ENCODE measurements around the gene LMTK3. TPM values are rescaled to one million over a fixed set of nuclear protein-coding genes. Genes with fewer than 3 reads are reported as not detected.
"Not testable (repeated sequence)": the region's sequence is repeated elsewhere in the genome, so short reads cannot be mapped to it uniquely, and the experiment has no call there.

The LMTK3 gene
- total and polyA plus RNA-seq, 7 experiments from 2014 or later: 0.03 to 21.4 (median 16.6) TPM; not detected in 1

DNA sequence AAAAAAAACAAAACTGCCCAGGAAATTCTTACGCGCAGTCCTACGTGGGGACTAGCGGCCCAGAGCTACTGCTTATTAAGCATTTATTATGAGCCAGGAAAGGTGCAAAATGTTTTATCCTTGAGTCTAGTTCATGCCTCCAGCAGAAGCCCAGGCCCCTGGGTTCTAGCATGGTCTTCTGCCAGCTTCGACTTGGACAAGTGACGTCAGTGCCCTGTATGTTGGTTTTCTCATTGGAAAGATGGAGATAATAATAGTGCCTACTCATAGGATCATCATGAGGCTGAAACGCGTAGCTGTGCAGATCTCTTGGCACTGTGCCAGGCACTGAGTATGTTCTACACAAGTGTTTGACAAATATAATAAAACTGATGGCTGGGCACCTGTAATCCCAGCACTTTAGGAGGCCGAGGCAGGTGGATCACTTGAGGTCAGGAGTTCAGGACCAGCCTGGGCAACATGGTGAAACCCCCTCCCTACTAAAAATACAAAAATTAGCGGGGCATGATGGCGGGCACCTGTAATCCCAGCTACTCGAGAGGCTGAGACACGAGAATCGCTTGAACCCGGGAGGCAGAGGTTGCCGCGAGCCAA, 28.0 kb upstream of the LMTK3 start:
- H3K36me3 ChIP-seq (ENCODE audit: control insufficient read depth in 2 of 3, insufficient read depth in 3 of 3, low read length in 3 of 3): no peaks in the 10 kb centered on the region
- H3K4me1 ChIP-seq (ENCODE audit: control insufficient read depth in 2 of 2, insufficient read depth in 2 of 2, low read length in 2 of 2): no peaks in the 10 kb centered on the region
- Mint-ChIP-seq H3K27ac (no peak overlapping the region), H3K27me3 (no peaks in the 10 kb centered on the region), H3K9me3 (no peaks in the 10 kb centered on the region), H3K36me3 (no peaks in the 10 kb centered on the region), H3K4me1 (peaks cover 0 to 2% (median 0%) of the 10 kb centered on the region in 7 donors), H3K4me3 (no peak overlapping the region)
- H3K9me3 ChIP-seq (ENCODE audit: control insufficient read depth in 2 of 3, low read length in 3 of 3): no peaks in the 10 kb centered on the region
- ATAC-seq (no peak), DNase-seq (no peak)
- no peak overlapping the region for H3K27ac ChIP-seq (ENCODE audit: low read depth, low read length)
- H3K4me3 ChIP-seq (ENCODE audit: low read length): no peak overlapping the region
- intact Hi-C loops (cut with micrococcal nuclease): no loop called here
- POLR2A ChIA-PET: no interaction called here
- CTCF ChIA-PET: no interaction called here
- H3K27me3 ChIP-seq (ENCODE audit: control insufficient read depth in 2 of 2, insufficient read depth in 2 of 2, low read length in 2 of 2): no peaks in the 10 kb centered on the region

DNA sequence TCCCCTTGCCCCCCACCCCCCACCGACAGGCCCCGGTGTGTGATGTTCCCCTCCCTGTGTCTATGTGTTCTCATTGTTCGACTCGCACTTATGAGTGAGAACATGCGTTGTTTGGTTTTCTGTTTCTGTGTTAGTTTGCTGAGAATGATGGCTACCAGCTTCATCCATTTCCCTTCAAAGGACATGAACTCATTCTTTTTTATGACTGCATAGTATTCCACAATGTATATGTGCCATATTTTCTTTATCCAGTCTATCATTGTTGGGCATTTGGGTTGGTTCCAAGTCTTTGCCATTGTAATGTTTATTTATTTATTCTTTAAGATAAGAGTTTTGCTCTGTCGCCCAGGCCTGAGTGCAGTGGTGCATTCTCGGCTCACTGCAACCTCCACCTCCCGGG, 26.4 kb upstream of the LMTK3 start:
- H3K4me1 Mint-ChIP-seq, ATAC-seq: not testable (repeated sequence)
- CTCF ChIA-PET: interaction anchor here (0.6 kb wide), 1 partner anchor 13 kb away, joined by 3 read pairs; no protein-coding TSS in a partner anchor

DNA sequence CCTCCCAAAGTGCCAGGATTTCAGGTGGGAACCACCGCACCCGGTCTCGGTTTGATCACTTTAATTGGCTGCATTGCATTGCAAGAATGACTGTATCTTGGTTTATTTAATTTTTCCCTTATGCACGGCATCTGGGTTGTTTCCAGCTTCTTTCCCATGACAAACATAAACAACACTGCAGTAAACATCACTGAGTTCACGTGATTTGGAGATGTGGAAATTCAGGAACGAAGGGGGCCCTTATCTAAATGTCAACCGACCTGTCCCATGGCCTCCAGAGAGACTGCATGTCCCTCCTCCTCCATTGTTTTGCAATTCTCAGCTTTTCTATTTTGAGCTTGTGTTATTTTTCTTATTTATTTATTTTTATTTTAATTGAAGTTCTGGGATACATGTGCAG, 25.9 kb upstream of the LMTK3 start:
- no peak for ATAC-seq
- no peaks in the 10 kb centered on the region for H3K36me3 ChIP-seq (ENCODE audit: control insufficient read depth in 2 of 3, insufficient read depth in 3 of 3, low read length in 3 of 3)
- no peaks in the 10 kb centered on the region for H3K9me3 ChIP-seq (ENCODE audit: control insufficient read depth in 2 of 3, low read length in 3 of 3)
- no peaks in the 10 kb centered on the region for H3K36me3 Mint-ChIP-seq
- DNase-seq: no peak
- H3K27ac ChIP-seq (ENCODE audit: low read depth, low read length): no peak overlapping the region
- no peaks in the 10 kb centered on the region for H3K9me3 Mint-ChIP-seq
- no peak overlapping the region for H3K27ac Mint-ChIP-seq
- ChIA-PET POLR2A (no interaction called here), CTCF (no interaction called here)
- no peaks in the 10 kb centered on the region for H3K4me1 Mint-ChIP-seq
- peaks cover 0 to under 1% (median 0%) of the 10 kb centered on the region in 5 donors for H3K27me3 Mint-ChIP-seq
- H3K4me3 ChIP-seq (ENCODE audit: low read length): no peak overlapping the region
- no peak overlapping the region for H3K4me3 Mint-ChIP-seq
- no peaks in the 10 kb centered on the region for H3K27me3 ChIP-seq (ENCODE audit: control insufficient read depth in 2 of 2, insufficient read depth in 2 of 2, low read length in 2 of 2)
- intact Hi-C loops (cut with micrococcal nuclease): no loop called here
- no peaks in the 10 kb centered on the region for H3K4me1 ChIP-seq (ENCODE audit: control insufficient read depth in 2 of 2, insufficient read depth in 2 of 2, low read length in 2 of 2)

More for the DNA sequence above, 26.4 kb upstream of the LMTK3 start:
- H3K36me3 ChIP-seq (ENCODE audit: control insufficient read depth in 2 of 3, insufficient read depth in 3 of 3, low read length in 3 of 3); H3K27ac ChIP-seq (ENCODE audit: low read depth, low read length); POLR2A ChIA-PET; H3K9me3 ChIP-seq (ENCODE audit: control insufficient read depth in 2 of 3, low read length in 3 of 3); intact Hi-C loops (cut with micrococcal nuclease); H3K36me3 Mint-ChIP-seq; H3K27ac Mint-ChIP-seq; DNase-seq; H3K4me3 Mint-ChIP-seq; H3K4me1 ChIP-seq (ENCODE audit: control insufficient read depth in 2 of 2, insufficient read depth in 2 of 2, low read length in 2 of 2); H3K9me3 Mint-ChIP-seq; H3K27me3 Mint-ChIP-seq; H3K4me3 ChIP-seq (ENCODE audit: low read length); H3K27me3 ChIP-seq (ENCODE audit: control insufficient read depth in 2 of 2, insufficient read depth in 2 of 2, low read length in 2 of 2): not testable (repeated sequence)

DNA sequence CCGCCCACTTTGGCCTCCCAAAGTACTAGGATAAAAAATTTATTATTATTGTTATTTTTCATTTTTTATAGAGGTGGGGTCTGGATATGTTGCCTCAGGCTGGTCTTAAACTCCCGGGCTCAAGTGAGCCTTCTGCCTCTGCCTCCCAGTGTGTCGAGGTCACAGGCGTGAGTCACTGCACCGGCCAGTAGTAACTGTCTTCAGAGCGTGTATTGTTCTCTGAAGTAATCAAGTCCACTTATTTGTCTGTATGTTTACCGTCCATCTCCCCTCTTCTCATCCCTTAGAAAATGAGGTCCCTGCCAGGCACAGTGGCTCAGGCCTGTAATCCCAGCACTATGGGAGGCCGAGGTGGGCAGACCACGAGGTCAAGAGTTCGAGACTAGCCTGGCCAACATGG, 22.1 kb upstream of the LMTK3 start:
- ChIA-PET POLR2A (no interaction called here), CTCF (no interaction called here)
- ATAC-seq (no peak), DNase-seq (no peak)
- Histone ChIP-seq H3K27ac (ENCODE audit: low read depth, low read length) (no peak overlapping the region), H3K27me3 (ENCODE audit: control insufficient read depth in 2 of 2, insufficient read depth in 2 of 2, low read length in 2 of 2) (no peaks in the 10 kb centered on the region), H3K4me1 (ENCODE audit: control insufficient read depth in 2 of 2, insufficient read depth in 2 of 2, low read length in 2 of 2) (no peaks in the 10 kb centered on the region), H3K4me3 (ENCODE audit: low read length) (no peak overlapping the region), H3K36me3 (ENCODE audit: control insufficient read depth in 2 of 3, insufficient read depth in 3 of 3, low read length in 3 of 3) (no peaks in the 10 kb centered on the region), H3K9me3 (ENCODE audit: control insufficient read depth in 2 of 3, low read length in 3 of 3) (peaks cover 0 to 6% (median 0%) of the 10 kb centered on the region in 3 experiments)
- intact Hi-C loops (cut with micrococcal nuclease): no loop called here
- Mint-ChIP-seq H3K27me3 (peaks cover 0 to 9% (median 2%) of the 10 kb centered on the region in 5 donors), H3K4me1 (no peaks in the 10 kb centered on the region), H3K36me3 (peaks cover 0 to 8% (median 0%) of the 10 kb centered on the region in 5 donors), H3K9me3 (peaks cover 0 to 15% (median 5%) of the 10 kb centered on the region in 11 donors), H3K4me3 (no peak overlapping the region), H3K27ac (no peak overlapping the region)

DNA sequence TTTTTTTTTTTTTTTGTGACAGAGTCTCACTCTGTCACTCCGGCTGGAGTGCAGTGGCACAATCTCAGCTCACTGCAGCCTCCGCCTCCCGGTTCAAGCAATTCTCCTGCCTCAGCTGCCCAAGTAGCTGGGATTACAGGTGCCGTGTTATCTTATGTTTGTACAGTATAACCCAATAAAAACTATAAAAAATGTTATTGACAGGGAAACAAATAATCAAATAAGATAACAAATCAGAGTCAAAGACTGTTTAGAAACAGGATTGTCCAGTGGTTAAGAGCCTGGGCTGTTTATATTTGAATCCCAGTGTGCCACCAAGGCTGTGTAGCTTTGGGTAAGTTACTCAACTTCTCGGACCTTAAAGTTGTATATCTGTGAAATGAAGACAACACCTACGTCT, 19.1 kb upstream of the LMTK3 start:
- Mint-ChIP-seq H3K27ac (no peak overlapping the region), H3K4me3 (no peak overlapping the region), H3K27me3 (peaks cover 0 to 9% (median 2%) of the 10 kb centered on the region in 5 donors), H3K4me1 (no peaks in the 10 kb centered on the region), H3K9me3 (peaks cover 0 to 44% (median 19%) of the 10 kb centered on the region in 11 donors), H3K36me3 (peaks cover 0 to 16% (median 5%) of the 10 kb centered on the region in 5 donors)
- H3K27ac ChIP-seq (ENCODE audit: low read depth, low read length): no peak overlapping the region
- no peaks in the 10 kb centered on the region for H3K27me3 ChIP-seq (ENCODE audit: control insufficient read depth in 2 of 2, insufficient read depth in 2 of 2, low read length in 2 of 2)
- H3K9me3 ChIP-seq (ENCODE audit: control insufficient read depth in 2 of 3, low read length in 3 of 3): peaks cover 0 to 16% (median 0%) of the 10 kb centered on the region in 3 experiments
- H3K4me1 ChIP-seq (ENCODE audit: control insufficient read depth in 2 of 2, insufficient read depth in 2 of 2, low read length in 2 of 2): no peaks in the 10 kb centered on the region
- no peak for ATAC-seq
- H3K4me3 ChIP-seq (ENCODE audit: low read length): no peak overlapping the region
- intact Hi-C loops (cut with micrococcal nuclease): no loop called here
- H3K36me3 ChIP-seq (ENCODE audit: control insufficient read depth in 2 of 3, insufficient read depth in 3 of 3, low read length in 3 of 3): no peaks in the 10 kb centered on the region
- POLR2A ChIA-PET: no interaction called here
- DNase-seq: no peak
- CTCF ChIA-PET: interaction anchor here (0.7 kb wide), 1 partner anchor 157 kb away, joined by 3 read pairs; no protein-coding TSS in a partner anchor

DNA sequence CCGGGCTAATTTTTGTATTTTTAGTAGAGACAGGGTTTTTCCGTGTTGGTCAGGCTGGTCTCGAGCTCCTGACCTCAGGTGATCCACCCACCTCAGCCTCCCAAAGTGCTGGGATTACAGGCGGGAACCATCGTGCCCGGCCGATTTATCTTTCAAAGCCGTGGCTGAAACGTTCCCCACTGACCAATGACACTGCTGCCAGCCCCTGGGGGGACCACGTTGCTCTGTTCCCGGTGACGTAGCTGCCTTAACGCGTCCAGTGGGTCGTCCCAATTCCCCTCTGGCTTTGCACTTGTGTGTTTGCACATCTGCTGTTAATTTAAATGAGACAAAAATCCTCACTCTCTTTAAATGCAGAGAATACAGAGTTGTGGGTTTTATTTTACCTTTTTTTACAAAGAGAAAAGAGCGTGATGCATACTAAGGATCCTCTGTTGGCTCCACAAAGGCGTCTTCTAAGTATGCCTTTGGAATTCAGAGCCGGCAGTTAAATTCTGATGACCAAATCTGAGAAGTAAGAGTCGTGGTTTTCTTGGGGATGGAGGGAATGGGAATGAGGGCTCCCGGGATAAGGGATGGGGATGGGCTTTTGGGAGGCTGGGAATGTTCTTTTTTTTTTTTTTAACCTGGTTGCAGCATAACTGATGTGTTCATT, 18.6 kb upstream of the LMTK3 start:
- H3K4me3 Mint-ChIP-seq: no peak overlapping the region
- Histone ChIP-seq H3K4me3 (ENCODE audit: low read length) (no peak overlapping the region), H3K27me3 (ENCODE audit: control insufficient read depth in 2 of 2, insufficient read depth in 2 of 2, low read length in 2 of 2) (no peaks in the 10 kb centered on the region), H3K9me3 (ENCODE audit: control insufficient read depth in 2 of 3, low read length in 3 of 3) (peaks cover 0 to 16% (median 0%) of the 10 kb centered on the region in 3 experiments), H3K4me1 (ENCODE audit: control insufficient read depth in 2 of 2, insufficient read depth in 2 of 2, low read length in 2 of 2) (no peaks in the 10 kb centered on the region), H3K27ac (ENCODE audit: low read depth, low read length) (no peak overlapping the region), H3K36me3 (ENCODE audit: control insufficient read depth in 2 of 3, insufficient read depth in 3 of 3, low read length in 3 of 3) (no peaks in the 10 kb centered on the region)
- DNase-seq: no peak
- peaks cover 0 to 48% (median 19%) of the 10 kb centered on the region in 11 donors for H3K9me3 Mint-ChIP-seq
- no peaks in the 10 kb centered on the region for H3K4me1 Mint-ChIP-seq
- intact Hi-C loops (cut with micrococcal nuclease): no loop called here
- H3K27me3 Mint-ChIP-seq: peaks cover 0 to 9% (median 2%) of the 10 kb centered on the region in 5 donors
- ChIA-PET POLR2A (no interaction called here), CTCF (no interaction called here)
- H3K27ac Mint-ChIP-seq: no peak overlapping the region
- no peak for ATAC-seq
- peaks cover 0 to 16% (median 5%) of the 10 kb centered on the region in 5 donors for H3K36me3 Mint-ChIP-seq

DNA sequence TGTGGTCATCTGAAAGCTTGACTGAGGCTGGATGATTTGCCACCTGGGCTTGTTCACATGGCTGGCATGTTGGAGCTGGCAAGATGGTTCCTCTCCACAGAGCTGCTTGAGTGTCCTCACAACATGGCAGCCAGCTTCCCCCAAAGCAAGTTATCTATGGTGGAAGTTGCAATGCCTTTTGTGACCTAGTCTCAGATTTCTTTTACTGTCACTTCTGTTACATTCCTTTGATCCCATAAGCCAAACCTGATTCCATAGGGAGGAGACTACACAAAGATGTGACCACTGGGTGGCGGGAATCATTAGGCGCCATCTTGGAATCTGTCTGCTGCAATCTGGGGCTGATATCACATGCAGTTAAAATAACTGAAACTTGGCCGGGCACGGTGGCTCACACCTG, 17.5 kb upstream of the LMTK3 start:
- CTCF ChIA-PET: no interaction called here
- Mint-ChIP-seq H3K9me3 (peaks cover 2 to 57% (median 24%) of the 10 kb centered on the region in 11 donors), H3K27me3 (peaks cover 0 to 11% (median 2%) of the 10 kb centered on the region in 5 donors), H3K36me3 (peaks cover 0 to 16% (median 6%) of the 10 kb centered on the region in 5 donors), H3K4me3 (no peak overlapping the region), H3K27ac (no peak overlapping the region), H3K4me1 (no peaks in the 10 kb centered on the region)
- POLR2A ChIA-PET: no interaction called here
- DNase-seq (no peak), ATAC-seq (no peak)
- H3K4me1 ChIP-seq (ENCODE audit: control insufficient read depth in 2 of 2, insufficient read depth in 2 of 2, low read length in 2 of 2): no peaks in the 10 kb centered on the region
- no peaks in the 10 kb centered on the region for H3K36me3 ChIP-seq (ENCODE audit: control insufficient read depth in 2 of 3, insufficient read depth in 3 of 3, low read length in 3 of 3)
- intact Hi-C loops (cut with micrococcal nuclease): no loop called here
- no peaks in the 10 kb centered on the region for H3K27me3 ChIP-seq (ENCODE audit: control insufficient read depth in 2 of 2, insufficient read depth in 2 of 2, low read length in 2 of 2)
- H3K27ac ChIP-seq (ENCODE audit: low read depth, low read length): no peak overlapping the region
- peaks cover 0 to 22% (median 0%) of the 10 kb centered on the region in 3 experiments for H3K9me3 ChIP-seq (ENCODE audit: control insufficient read depth in 2 of 3, low read length in 3 of 3)
- H3K4me3 ChIP-seq (ENCODE audit: low read length): no peak overlapping the region
